HEK293T (cell line): ENCODE data around the gene SLC7A6OS.
"Not testable (repeated sequence)": the region's sequence is repeated elsewhere in the genome, so short reads cannot be mapped to it uniquely, and the experiment has no call there.

Experiments
- CTCF ChIA-PET: fragments of 350-600 bp; formaldehyde crosslinking; extraction: SDS; loops from one replicate; lab custom pipeline; 2021; ENCODE audit warnings: antibody characterized with exemption, inconsistent platforms; lab: Yijun Ruan, JAX
- POLR2A ChIA-PET: fragments of 350-600 bp; formaldehyde crosslinking; extraction: SDS; loops from one replicate; lab custom pipeline; 2020; ENCODE audit warnings: antibody characterized with exemption, inconsistent platforms; lab: Yijun Ruan, JAX
- DNase-seq: peaks from one replicate; pipeline ENCODE4 v3.0.0; 2012; ENCODE audit warnings: mixed read lengths; ENCODE audit errors: extremely low spot score
- ARNT ChIP-seq: fragments of 450-650 bp; IDR thresholded peaks from 2 replicates; pipeline ENCODE4 v1.6.1; 2017; ENCODE audit warnings: mild to moderate bottlenecking
- BHLHE40 ChIP-seq: fragments of 450-650 bp; IDR thresholded peaks from 2 replicates; pipeline ENCODE4 v1.6.1; 2016; ENCODE audit warnings: mild to moderate bottlenecking, moderate library complexity, borderline replicate concordance
- CTBP1 ChIP-seq: fragments of 450-650 bp; IDR thresholded peaks from 2 replicates; pipeline ENCODE4 v1.6.1; 2016; ENCODE audit warnings: borderline replicate concordance
- ELF4 ChIP-seq: fragments of 450-650 bp; IDR thresholded peaks from 2 replicates; pipeline ENCODE4 v1.6.1; 2017; ENCODE audit warnings: antibody characterized with exemption
- FOXA1 ChIP-seq: fragments of 450-650 bp; IDR thresholded peaks from 2 replicates; pipeline ENCODE4 v1.6.1; 2016; ENCODE audit warnings: mild to moderate bottlenecking
- FOXK2 ChIP-seq: fragments of 450-650 bp; IDR thresholded peaks from 2 replicates; pipeline ENCODE4 v1.6.1; 2016; ENCODE audit warnings: mild to moderate bottlenecking
- FOXM1 ChIP-seq: fragments of 450-650 bp; IDR thresholded peaks from 2 replicates; pipeline ENCODE4 v1.6.1; 2017; ENCODE audit warnings: mild to moderate bottlenecking, borderline replicate concordance
- HDGF ChIP-seq: fragments of 450-650 bp; IDR thresholded peaks from 2 replicates; pipeline ENCODE4 v1.6.1; 2017; ENCODE audit warnings: antibody characterized with exemption, borderline replicate concordance
- L3MBTL2 ChIP-seq: fragments of 450-650 bp; conservative IDR thresholded peaks from 2 replicates; pipeline ENCODE4 v1.6.1; 2016; ENCODE audit warnings: mild to moderate bottlenecking
- LEF1 ChIP-seq: fragments of 450-650 bp; IDR thresholded peaks from 2 replicates; pipeline ENCODE4 v1.6.1; 2017; ENCODE audit warnings: mild to moderate bottlenecking, borderline replicate concordance
- NFRKB ChIP-seq: fragments of 450-650 bp; IDR thresholded peaks from 2 replicates; pipeline ENCODE4 v1.6.1; 2016; ENCODE audit warnings: mild to moderate bottlenecking, moderate library complexity
- PKNOX1 ChIP-seq: fragments of 450-650 bp; IDR thresholded peaks from 2 replicates; pipeline ENCODE4 v1.6.1; 2016
- SP1 ChIP-seq: fragments of 450-650 bp; IDR thresholded peaks from 2 replicates; pipeline ENCODE4 v1.6.1; 2017
- SUZ12 ChIP-seq: fragments of 450-650 bp; IDR thresholded peaks from 2 replicates; pipeline ENCODE4 v1.6.1; 2016; ENCODE audit warnings: mild to moderate bottlenecking
- TARDBP ChIP-seq: fragments of 450-650 bp; IDR thresholded peaks from 2 replicates; pipeline ENCODE4 v1.6.1; 2016
- ZNF384 ChIP-seq: fragments of 450-650 bp; IDR thresholded peaks from 2 replicates; pipeline ENCODE4 v1.6.1; 2016

The SLC7A6OS gene

GRCh38 chr16:68289621-68290329 lies 21.0 kb downstream of the SLC7A6OS start:
- ChIA-PET POLR2A (no interaction called here), CTCF (no interaction called here)
- DNase-seq = no peak

GRCh38 chr16:68289202-68289601 lies 21.5 kb downstream of the SLC7A6OS start:
- ChIA-PET CTCF (no interaction called here), POLR2A (no interaction called here)
- TF ChIP-seq FOXM1 (no peak), L3MBTL2 (no peak), NFRKB (no peak), FOXA1 (no peak), FOXK2 (no peak), SP1 (no peak), ARNT (no peak), LEF1 (no peak), BHLHE40 (no peak), HDGF (no peak), ZNF384 (no peak), TARDBP (no peak), SUZ12 (no peak), CTBP1 (no peak), PKNOX1 (no peak), ELF4 (no peak)
- DNase-seq = no peak

More at GRCh38 chr16:68289621-68290329, 21.0 kb downstream of the SLC7A6OS start:
- TF ChIP-seq FOXA1 (no peak), CTBP1 (no peak), TARDBP (no peak), FOXM1 (no peak), ELF4 (no peak), SP1 (no peak), HDGF (no peak), ARNT (no peak), LEF1 (no peak), NFRKB (no peak), PKNOX1 (no peak), SUZ12 (no peak)

- DNase-seq, POLR2A ChIA-PET: not testable (repeated sequence)
- CTCF ChIA-PET = interaction anchor here (1.0 kb wide), 1 partner anchor 26 kb away, joined by 3 read pairs; no protein-coding TSS in a partner anchor
Observed at GRCh38 chr16:68288796-68289195, 21.9 kb downstream of the SLC7A6OS start.

GRCh38 chr16:68288252-68288650 lies 22.5 kb downstream of the SLC7A6OS start:
- TF ChIP-seq SUZ12 (no peak), PKNOX1 (no peak), ARNT (no peak), FOXK2 (no peak), LEF1 (no peak), HDGF (no peak), L3MBTL2 (no peak), ZNF384 (no peak), CTBP1 (no peak)
- DNase-seq = no peak
- POLR2A ChIA-PET = no interaction called here
- CTCF ChIA-PET = interaction anchor here (1.0 kb wide), 1 partner anchor 26 kb away, joined by 3 read pairs; no protein-coding TSS in a partner anchor

- POLR2A ChIA-PET = no interaction called here
- TF ChIP-seq LEF1 = no peak
- TF ChIP-seq SUZ12 = no peak
- TF ChIP-seq NFRKB = no peak
- TF ChIP-seq FOXA1 = no peak
- no peak for TF ChIP-seq CTBP1
- no peak for TF ChIP-seq BHLHE40
- TF ChIP-seq PKNOX1 = no peak
- no peak for TF ChIP-seq FOXM1
- TF ChIP-seq ARNT = no peak
- no peak for TF ChIP-seq SP1
- TF ChIP-seq L3MBTL2 = no peak
- TF ChIP-seq ZNF384 = no peak
- TF ChIP-seq TARDBP = no peak
- no peak for TF ChIP-seq FOXK2
- no peak for TF ChIP-seq ELF4
- CTCF ChIA-PET = interaction anchor here (1.0 kb wide), 1 partner anchor 25 kb away, joined by 3 read pairs; no protein-coding TSS in a partner anchor
- DNase-seq = no peak
Observed at GRCh38 chr16:68287276-68288251, 23.2 kb downstream of the SLC7A6OS start.
